Prostate gland (tissue), 2 donors: ENCODE measurements around the gene CCDC146.
"Not testable (repeated sequence)": the region's sequence is repeated elsewhere in the genome, so short reads cannot be mapped to it uniquely, and the experiment has no call there.

ENCODE experiments used
- CTCF ChIP-seq, 4 experiments: fragments of 200-600 bp in 2 of 4; fragments of 450-650 bp in 2 of 4; sonication (generic) in 2 of 4; IDR thresholded peaks; 1 replicate in 3 of 4; 2 replicates in 1 of 4; pipeline ENCODE4 v1.5.1; 2016 to 2019; ENCODE audit warnings: antibody characterized with exemption in 4 of 4, mild to moderate bottlenecking in 2 of 4, moderate library complexity in 2 of 4
- POLR2AphosphoS5 ChIP-seq: sonication (generic); formaldehyde crosslinking; IDR thresholded peaks from one replicate; pipeline ENCODE4 v1.6.1; 2017; ENCODE audit warnings: antibody characterized with exemption

GRCh38 chr7:77178024-77178423, 55.6 kb downstream of the CCDC146 start:
- TF ChIP-seq POLR2AphosphoS5; CTCF (IDR thresholded peaks at IDR 0.05): not testable (repeated sequence)
